Body of pancreas (tissue), 4 donors: ENCODE results near the gene DAPK1.

Experiments
- POLR2A ChIP-seq, 3 donors: fragments of 450-650 bp; IDR thresholded peaks; one replicate each; pipeline ENCODE4 v1.6.1; 2016; ENCODE audit warnings: antibody characterized with exemption in 3 of 3, mild to moderate bottlenecking in 2 of 3
- TF ChIP-seq, protein P1 (sequence below), 7 experiments: fragments of 450-650 bp in 4 of 7; fragments of 200-600 bp in 3 of 7; sonication (generic) in 3 of 7; IDR thresholded peaks; one replicate each; pipeline ENCODE4 v1.5.1; 2016 to 2019; ENCODE audit warnings: antibody characterized with exemption in 7 of 7

DNA sequence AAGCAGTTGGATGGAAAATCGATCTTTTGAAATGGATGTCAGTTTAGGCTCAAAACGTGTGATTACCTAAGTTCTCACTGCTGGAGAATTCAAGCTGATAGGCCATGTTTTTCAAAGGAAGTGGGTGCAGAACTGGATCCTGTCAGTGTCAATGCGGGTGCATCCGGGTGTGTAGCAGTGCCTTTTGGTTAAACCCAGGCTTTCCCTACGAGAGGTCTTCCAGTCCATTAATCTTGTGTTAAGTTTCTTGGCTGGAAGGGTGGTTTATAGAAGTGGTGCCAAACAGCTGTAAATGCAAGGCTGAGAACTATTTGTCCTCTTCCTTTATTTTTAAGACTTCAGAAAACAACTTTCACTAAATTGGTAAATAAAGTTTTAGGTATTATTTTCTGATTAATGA, 71.9 kb downstream of the DAPK1 start:
- TF ChIP-seq, protein P1, sequence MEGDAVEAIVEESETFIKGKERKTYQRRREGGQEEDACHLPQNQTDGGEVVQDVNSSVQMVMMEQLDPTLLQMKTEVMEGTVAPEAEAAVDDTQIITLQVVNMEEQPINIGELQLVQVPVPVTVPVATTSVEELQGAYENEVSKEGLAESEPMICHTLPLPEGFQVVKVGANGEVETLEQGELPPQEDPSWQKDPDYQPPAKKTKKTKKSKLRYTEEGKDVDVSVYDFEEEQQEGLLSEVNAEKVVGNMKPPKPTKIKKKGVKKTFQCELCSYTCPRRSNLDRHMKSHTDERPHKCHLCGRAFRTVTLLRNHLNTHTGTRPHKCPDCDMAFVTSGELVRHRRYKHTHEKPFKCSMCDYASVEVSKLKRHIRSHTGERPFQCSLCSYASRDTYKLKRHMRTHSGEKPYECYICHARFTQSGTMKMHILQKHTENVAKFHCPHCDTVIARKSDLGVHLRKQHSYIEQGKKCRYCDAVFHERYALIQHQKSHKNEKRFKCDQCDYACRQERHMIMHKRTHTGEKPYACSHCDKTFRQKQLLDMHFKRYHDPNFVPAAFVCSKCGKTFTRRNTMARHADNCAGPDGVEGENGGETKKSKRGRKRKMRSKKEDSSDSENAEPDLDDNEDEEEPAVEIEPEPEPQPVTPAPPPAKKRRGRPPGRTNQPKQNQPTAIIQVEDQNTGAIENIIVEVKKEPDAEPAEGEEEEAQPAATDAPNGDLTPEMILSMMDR (IDR thresholded peaks at IDR 0.05) = no peak
- no peak for TF ChIP-seq POLR2A (IDR thresholded peaks at IDR 0.05)
